ENCODE data around the gene ERGIC3.

- TF ChIP-seq CTCF (IDR thresholded peaks at IDR 0.05) (no peak), POLR2A (IDR thresholded peaks at IDR 0.05) (no peak), POLR2AphosphoS5 (IDR thresholded peaks at IDR 0.05; ENCODE audit: insufficient read depth in 1 of 2, low read depth in 1 of 2) (no peak)
Measured at GRCh38 chr20:35595456-35595855, 53.6 kb downstream of the ERGIC3 start.

Measured in vagina (tissue), 2 donors.